GM12878 (cell line): Measurements from ENCODE around the gene ENO2. TPM values are rescaled to one million over a fixed set of nuclear protein-coding genes. Genes with fewer than 3 reads are reported as not detected.

Experiments used
- ATAC-seq: fragments of 200-7000 bp; cut with Tn5 transposase; 3 replicates; pipeline ENCODE4 v1.9.1; 2020; ENCODE audit warnings: mild to moderate bottlenecking, moderate library complexity
- BruUV-seq: library from RNA; stranded (reverse); fragments of 400-500 nt; replicated peaks from 2 replicates; lab custom pipeline; 2021; lab: Mats Ljungman, UMichigan
- CTCF ChIA-PET: fragments of 300-600 bp; sonication (Branson Sonifier 250); formaldehyde crosslinking; extraction: SDS; loops from one replicate; lab custom pipeline; 2021; ENCODE audit warnings: inconsistent platforms; lab: Yijun Ruan, JAX
- POLR2A ChIA-PET: fragments of 350-600 bp; formaldehyde crosslinking; extraction: SDS; loops from one replicate; lab custom pipeline; 2021; ENCODE audit warnings: inconsistent platforms; lab: Charles Lee
- RAD21 ChIA-PET: fragments of 300-600 bp; sonication (Branson Sonifier 250); formaldehyde crosslinking; loops from one replicate; lab custom pipeline; 2023; ENCODE audit warnings: antibody characterized with exemption; ENCODE audit not compliant: unreplicated experiment; lab: Charles Lee
- SMC1A ChIA-PET: fragments of 300-600 bp; sonication (Branson Sonifier 250); formaldehyde crosslinking; loops from one replicate; lab custom pipeline; 2023; ENCODE audit not compliant: unreplicated experiment, uncharacterized antibody; lab: Charles Lee
- DNase-seq: peaks from one replicate; pipeline ENCODE4 v3.0.0-alpha.2; 2011; ENCODE audit warnings: low read depth, low spot score
- FAIRE-seq: peaks from 3 replicates; lab custom pipeline; 2011; peaks lifted over from hg19 to GRCh38; lab: Jason Lieb, UNC
- H2AFZ ChIP-seq: 2 replicates; pipeline ENCODE4 v1.6.0; 2011; ENCODE audit warnings: low read depth, low read length, control low read depth; ENCODE audit not compliant: control insufficient read depth
- H3K27ac ChIP-seq: 2 replicates; pipeline ENCODE4 v1.5.1; 2011; ENCODE audit warnings: control low read depth; ENCODE audit not compliant: control insufficient read depth, insufficient read depth
- H3K27me3 ChIP-seq, 2 experiments: replicated peaks in 1 of 2; 2 replicates each; pipeline versions ENCODE4 v1.6.0 to v1.6.1; 2011; ENCODE audit warnings: low read length in 1 of 2; ENCODE audit not compliant: control insufficient read depth in 2 of 2, insufficient read depth in 2 of 2
- H3K36me3 ChIP-seq, 2 experiments: 2 replicates each; pipeline ENCODE4 v1.5.1; 2011; ENCODE audit warnings: low read length in 1 of 2; ENCODE audit not compliant: control insufficient read depth in 2 of 2, insufficient read depth in 2 of 2
- H3K4me1 ChIP-seq: 2 replicates; pipeline ENCODE4 v1.6.1; 2011; ENCODE audit warnings: mild to moderate bottlenecking, low read length, moderate library complexity, mixed read lengths; ENCODE audit not compliant: control insufficient read depth, insufficient read depth
- H3K4me2 ChIP-seq: 2 replicates; pipeline ENCODE4 v1.6.0; 2011; ENCODE audit warnings: control low read depth; ENCODE audit not compliant: control insufficient read depth, insufficient read depth
- H3K4me3 ChIP-seq: fragments of 200-600 bp; sonication (generic); 2 replicates; pipeline ENCODE4 v1.5.1; 2016
- H3K79me2 ChIP-seq: 2 replicates; pipeline ENCODE4 v1.6.0; 2011; ENCODE audit warnings: low read length; ENCODE audit not compliant: control insufficient read depth, insufficient read depth
- H3K9ac ChIP-seq: 2 replicates; pipeline ENCODE4 v1.8.0; 2011; ENCODE audit warnings: low read length, control low read depth, mixed read lengths; ENCODE audit not compliant: control insufficient read depth, insufficient read depth
- H3K9me3 ChIP-seq: replicated peaks from 3 replicates; pipeline ENCODE4 v1.5.1; 2011; ENCODE audit warnings: mild to moderate bottlenecking, low read length; ENCODE audit not compliant: control insufficient read depth, insufficient read depth
- H4K20me1 ChIP-seq: 2 replicates; pipeline ENCODE4 v1.6.0; 2011; ENCODE audit not compliant: control insufficient read depth, insufficient read depth
- CHD1 ChIP-seq: IDR thresholded peaks from 2 replicates; pipeline ENCODE4 v1.6.1; 2012; ENCODE audit warnings: low read depth, low read length, improper control_type of control experiment
- DPF2 ChIP-seq: fragments of 450-650 bp; IDR thresholded peaks from 2 replicates; pipeline ENCODE4 v1.6.1; 2017; ENCODE audit warnings: mild to moderate bottlenecking
- ETV6 ChIP-seq, 2 experiments: fragments of 450-650 bp in 1 of 2; IDR thresholded peaks in 1 of 2; conservative IDR thresholded peaks in 1 of 2; 2 replicates each; pipeline ENCODE4 v1.6.1; 2014; ENCODE audit warnings: antibody characterized with exemption in 1 of 2, borderline replicate concordance in 1 of 2, low read depth in 1 of 2, mild to moderate bottlenecking in 1 of 2, moderate library complexity in 1 of 2
- HDAC6 ChIP-seq: fragments of 200-600 bp; sonication (generic); IDR thresholded peaks from one replicate; pipeline ENCODE4 v1.8.0; 2017; ENCODE audit warnings: antibody characterized with exemption; ENCODE audit not compliant: unreplicated experiment
- KLF5 ChIP-seq: fragments of 450-650 bp; IDR thresholded peaks from 2 replicates; pipeline ENCODE4 v1.6.1; 2014; ENCODE audit warnings: mild to moderate bottlenecking; ENCODE audit not compliant: partially characterized antibody
- POLR2A ChIP-seq: IDR thresholded peaks from 2 replicates; pipeline ENCODE4 v1.6.1; 2011; ENCODE audit warnings: low read depth, mild to moderate bottlenecking, low read length
- POLR2AphosphoS2 ChIP-seq: IDR thresholded peaks from 2 replicates; pipeline ENCODE4 v1.6.1; 2011; ENCODE audit warnings: low read depth, mild to moderate bottlenecking, low read length, improper control_type of control experiment, moderate library complexity
- SRF ChIP-seq, 2 experiments: IDR thresholded peaks; 2 replicates each; pipeline ENCODE4 v1.6.1; 2011; ENCODE audit warnings: low read depth in 2 of 2, low read length in 2 of 2, mild to moderate bottlenecking in 1 of 2, moderate library complexity in 1 of 2
- STAT3 ChIP-seq: IDR thresholded peaks from 2 replicates; pipeline ENCODE4 v1.6.1; 2011; ENCODE audit warnings: low read depth, low read length, improper control_type of control experiment
- WGBS: methylation state at CpG from one replicate; pipeline ENCODE4 v1.1.6; 2016; ENCODE audit warnings: low lambda C conversion rate; ENCODE audit not compliant: insufficient replicate concordance, insufficient coverage; ENCODE audit errors: missing lambda C conversion rate; 5-methylcytosine and 5-hydroxymethylcytosine counted together
- in situ Hi-C: fragments of 300-500 bp; cut with MboI; formaldehyde crosslinking; loops from 9 replicates; pipeline ENCODE4 v1.14.3; 2018; ENCODE audit warnings: mixed read lengths
- intact Hi-C: fragments of 100-400 bp; cut with micrococcal nuclease; formaldehyde crosslinking; loops from one replicate; pipeline ENCODE4 v1.14.2; 2022; ENCODE audit not compliant: unreplicated experiment
- polyA plus RNA-seq, 11 experiments: library from polyadenylated mRNA; depleted of rRNA in 4 of 11; unstranded in 6 of 11; stranded (reverse) in 5 of 11; fragments of >200 nt; fragmentation: Nextera tagmentation in 4 of 11; fragmentation: Illumina TruSeq in 1 of 11; extraction: Ambion mirVana in 4 of 11; extraction: Trizol in 1 of 11; gene quantifications; 1 replicate in 1 of 11; 2 replicates in 10 of 11; pipeline versions ENCODE4 v1.2.1 to v1.2.3, GENCODE V29; 2011 to 2016; ENCODE audit warnings: inconsistent platforms in 2 of 11, missing spikeins in 2 of 11, low read depth in 1 of 11
- total RNA-seq, 4 experiments: library from RNA; depleted of rRNA in 3 of 4; stranded (reverse); fragments of >200 nt in 3 of 4; fragmentation: Illumina TruSeq in 1 of 4; extraction: Trizol in 1 of 4; gene quantifications; 2 replicates each; pipeline versions ENCODE4 v1.2.1 to v1.2.3, GENCODE V29; 2013 to 2021
- TF ChIP-seq, protein P1 (sequence below): fragments of 450-650 bp; IDR thresholded peaks from 2 replicates; pipeline ENCODE4 v1.6.1; 2017; ENCODE audit warnings: mild to moderate bottlenecking, moderate library complexity
- TF ChIP-seq, protein P2 (sequence below): fragments of 450-650 bp; IDR thresholded peaks from 2 replicates; pipeline ENCODE4 v1.6.1; 2017; ENCODE audit warnings: mild to moderate bottlenecking
- TF ChIP-seq, protein P3 (sequence below): fragments of 450-650 bp; IDR thresholded peaks from 2 replicates; pipeline ENCODE4 v1.6.1; 2018; ENCODE audit warnings: mild to moderate bottlenecking, low read depth, moderate library complexity; ENCODE audit not compliant: partially characterized antibody

The ENO2 gene
- total and polyA plus RNA-seq, 10 of the 15 experiments (the other 5 are each of a cell fraction or from before 2014, with no cell fraction given) = 24.8 to 196 (median 43.1) TPM

DNA sequence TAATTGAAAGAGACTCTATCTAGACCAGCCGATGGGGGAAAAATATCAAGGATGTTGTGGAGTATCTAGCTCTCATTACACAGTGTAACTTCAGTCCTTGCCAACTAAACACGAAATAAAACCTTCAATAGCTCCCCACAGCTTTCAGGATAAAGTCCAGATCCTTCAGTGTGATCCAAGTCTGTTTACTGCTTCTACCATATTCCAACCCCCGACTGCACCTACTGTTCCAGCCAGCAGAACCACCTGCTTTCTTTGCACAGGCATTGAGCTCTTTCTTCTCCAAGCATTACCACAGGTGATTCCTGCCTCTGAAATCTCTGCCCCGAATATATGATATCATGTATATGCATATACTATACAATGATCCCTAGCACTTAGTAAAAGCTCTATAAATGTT is 11.9 kb upstream of the ENO2 start (continued):
- TF ChIP-seq, protein P1, sequence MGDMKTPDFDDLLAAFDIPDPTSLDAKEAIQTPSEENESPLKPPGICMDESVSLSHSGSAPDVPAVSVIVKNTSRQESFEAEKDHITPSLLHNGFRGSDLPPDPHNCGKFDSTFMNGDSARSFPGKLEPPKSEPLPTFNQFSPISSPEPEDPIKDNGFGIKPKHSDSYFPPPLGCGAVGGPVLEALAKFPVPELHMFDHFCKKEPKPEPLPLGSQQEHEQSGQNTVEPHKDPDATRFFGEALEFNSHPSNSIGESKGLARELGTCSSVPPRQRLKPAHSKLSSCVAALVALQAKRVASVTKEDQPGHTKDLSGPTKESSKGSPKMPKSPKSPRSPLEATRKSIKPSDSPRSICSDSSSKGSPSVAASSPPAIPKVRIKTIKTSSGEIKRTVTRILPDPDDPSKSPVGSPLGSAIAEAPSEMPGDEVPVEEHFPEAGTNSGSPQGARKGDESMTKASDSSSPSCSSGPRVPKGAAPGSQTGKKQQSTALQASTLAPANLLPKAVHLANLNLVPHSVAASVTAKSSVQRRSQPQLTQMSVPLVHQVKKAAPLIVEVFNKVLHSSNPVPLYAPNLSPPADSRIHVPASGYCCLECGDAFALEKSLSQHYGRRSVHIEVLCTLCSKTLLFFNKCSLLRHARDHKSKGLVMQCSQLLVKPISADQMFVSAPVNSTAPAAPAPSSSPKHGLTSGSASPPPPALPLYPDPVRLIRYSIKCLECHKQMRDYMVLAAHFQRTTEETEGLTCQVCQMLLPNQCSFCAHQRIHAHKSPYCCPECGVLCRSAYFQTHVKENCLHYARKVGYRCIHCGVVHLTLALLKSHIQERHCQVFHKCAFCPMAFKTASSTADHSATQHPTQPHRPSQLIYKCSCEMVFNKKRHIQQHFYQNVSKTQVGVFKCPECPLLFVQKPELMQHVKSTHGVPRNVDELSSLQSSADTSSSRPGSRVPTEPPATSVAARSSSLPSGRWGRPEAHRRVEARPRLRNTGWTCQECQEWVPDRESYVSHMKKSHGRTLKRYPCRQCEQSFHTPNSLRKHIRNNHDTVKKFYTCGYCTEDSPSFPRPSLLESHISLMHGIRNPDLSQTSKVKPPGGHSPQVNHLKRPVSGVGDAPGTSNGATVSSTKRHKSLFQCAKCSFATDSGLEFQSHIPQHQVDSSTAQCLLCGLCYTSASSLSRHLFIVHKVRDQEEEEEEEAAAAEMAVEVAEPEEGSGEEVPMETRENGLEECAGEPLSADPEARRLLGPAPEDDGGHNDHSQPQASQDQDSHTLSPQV = no peak
- TF ChIP-seq, protein P2, sequence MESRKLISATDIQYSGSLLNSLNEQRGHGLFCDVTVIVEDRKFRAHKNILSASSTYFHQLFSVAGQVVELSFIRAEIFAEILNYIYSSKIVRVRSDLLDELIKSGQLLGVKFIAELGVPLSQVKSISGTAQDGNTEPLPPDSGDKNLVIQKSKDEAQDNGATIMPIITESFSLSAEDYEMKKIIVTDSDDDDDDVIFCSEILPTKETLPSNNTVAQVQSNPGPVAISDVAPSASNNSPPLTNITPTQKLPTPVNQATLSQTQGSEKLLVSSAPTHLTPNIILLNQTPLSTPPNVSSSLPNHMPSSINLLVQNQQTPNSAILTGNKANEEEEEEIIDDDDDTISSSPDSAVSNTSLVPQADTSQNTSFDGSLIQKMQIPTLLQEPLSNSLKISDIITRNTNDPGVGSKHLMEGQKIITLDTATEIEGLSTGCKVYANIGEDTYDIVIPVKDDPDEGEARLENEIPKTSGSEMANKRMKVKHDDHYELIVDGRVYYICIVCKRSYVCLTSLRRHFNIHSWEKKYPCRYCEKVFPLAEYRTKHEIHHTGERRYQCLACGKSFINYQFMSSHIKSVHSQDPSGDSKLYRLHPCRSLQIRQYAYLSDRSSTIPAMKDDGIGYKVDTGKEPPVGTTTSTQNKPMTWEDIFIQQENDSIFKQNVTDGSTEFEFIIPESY = no peak
- TF ChIP-seq ETV6 (conservative IDR thresholded peaks at IDR 0.05 in 1 of 2, IDR thresholded peaks at IDR 0.05 in 1 of 2; ENCODE audit: borderline replicate concordance in 1 of 2, low read depth in 1 of 2) = no peak

DNA sequence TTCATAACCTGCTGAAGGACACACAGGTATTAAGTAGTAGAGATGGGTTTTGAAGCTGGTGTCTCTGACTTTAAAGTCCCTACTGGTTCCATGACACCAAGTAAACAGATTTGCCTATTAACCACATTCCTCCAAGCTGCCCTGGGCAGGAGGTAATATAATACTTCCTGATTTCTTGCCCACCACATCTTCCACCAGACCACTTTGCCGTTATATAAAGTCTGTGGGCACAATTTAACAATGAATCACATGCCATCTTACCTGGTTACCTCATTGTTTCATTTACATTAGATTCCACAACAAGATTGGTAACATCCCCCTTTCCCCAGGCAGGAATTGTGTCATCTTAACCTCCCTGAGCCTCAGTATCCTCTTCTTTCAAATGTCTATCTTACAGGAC is 10.7 kb upstream of the ENO2 start:
- Histone ChIP-seq H3K9me3 (no peaks in the 10 kb centered on the region), H3K79me2 (no peaks in the 10 kb centered on the region), H3K27me3 (no peaks in the 10 kb centered on the region), H3K4me3 (no peak overlapping the region), H3K36me3 (no peaks in the 10 kb centered on the region), H2AFZ (peak overlapping the region; percentile 84; the same call in 1 of the 2 replicates), H3K27ac (no peak overlapping the region), H3K9ac (no peak overlapping the region), H3K4me1 (peaks cover 7% of the 10 kb centered on the region; the same call in 1 of the 2 replicates), H4K20me1 (no peaks in the 10 kb centered on the region), H3K4me2 (no peak overlapping the region)
- in situ Hi-C loops = no loop called here
- ATAC-seq (no peak), DNase-seq (no peak), FAIRE-seq (no peak)
- SMC1A ChIA-PET = no interaction called here
- no TSS peak for BruUV-seq
- CTCF ChIA-PET = interaction anchor here (1.4 to 2.6 kb wide), 3 partner anchors 10 to 34 kb away, joined by 4 to 15 read pairs (median 4); no protein-coding TSS in a partner anchor
- intact Hi-C loops = loop anchor here (1.0 kb wide), 1 partner anchor 12 kb away; no protein-coding TSS in a partner anchor
- 4% methylated on average over 1 of the region's 1 CpG for WGBS
- RAD21 ChIA-PET = no interaction called here
- POLR2A ChIA-PET = interaction anchor here (0.6 to 1.2 kb wide), 3 partner anchors 13 to 123 kb away, joined by 3 to 4 read pairs (median 3); no protein-coding TSS in a partner anchor
- TF ChIP-seq, protein P3, sequence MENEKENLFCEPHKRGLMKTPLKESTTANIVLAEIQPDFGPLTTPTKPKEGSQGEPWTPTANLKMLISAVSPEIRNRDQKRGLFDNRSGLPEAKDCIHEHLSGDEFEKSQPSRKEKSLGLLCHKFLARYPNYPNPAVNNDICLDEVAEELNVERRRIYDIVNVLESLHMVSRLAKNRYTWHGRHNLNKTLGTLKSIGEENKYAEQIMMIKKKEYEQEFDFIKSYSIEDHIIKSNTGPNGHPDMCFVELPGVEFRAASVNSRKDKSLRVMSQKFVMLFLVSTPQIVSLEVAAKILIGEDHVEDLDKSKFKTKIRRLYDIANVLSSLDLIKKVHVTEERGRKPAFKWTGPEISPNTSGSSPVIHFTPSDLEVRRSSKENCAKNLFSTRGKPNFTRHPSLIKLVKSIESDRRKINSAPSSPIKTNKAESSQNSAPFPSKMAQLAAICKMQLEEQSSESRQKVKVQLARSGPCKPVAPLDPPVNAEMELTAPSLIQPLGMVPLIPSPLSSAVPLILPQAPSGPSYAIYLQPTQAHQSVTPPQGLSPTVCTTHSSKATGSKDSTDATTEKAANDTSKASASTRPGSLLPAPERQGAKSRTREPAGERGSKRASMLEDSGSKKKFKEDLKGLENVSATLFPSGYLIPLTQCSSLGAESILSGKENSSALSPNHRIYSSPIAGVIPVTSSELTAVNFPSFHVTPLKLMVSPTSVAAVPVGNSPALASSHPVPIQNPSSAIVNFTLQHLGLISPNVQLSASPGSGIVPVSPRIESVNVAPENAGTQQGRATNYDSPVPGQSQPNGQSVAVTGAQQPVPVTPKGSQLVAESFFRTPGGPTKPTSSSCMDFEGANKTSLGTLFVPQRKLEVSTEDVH = no peak
- TF ChIP-seq HDAC6 (no peak), POLR2AphosphoS2 (no peak), SRF (IDR thresholded peaks at IDR 0.05; ENCODE audit: low read depth in 2 of 2, low read length in 2 of 2) (no peak), KLF5 (no peak), STAT3 (no peak), POLR2A (no peak), DPF2 (no peak), CHD1 (no peak)
